PFSK-1 (cell line): ENCODE results near the gene MR1.

Source experiments
- POLR2AphosphoS5 ChIP-seq: IDR thresholded peaks from 2 replicates; pipeline ENCODE4 v1.6.1; 2012; ENCODE audit warnings: low read depth, mild to moderate bottlenecking, control low read depth, low read length, moderate library complexity
- SIN3A ChIP-seq: IDR thresholded peaks from 2 replicates; pipeline ENCODE4 v1.6.1; 2012; ENCODE audit warnings: mild to moderate bottlenecking, low read length, moderate library complexity, borderline replicate concordance; ENCODE audit not compliant: insufficient read depth
- TAF1 ChIP-seq: IDR thresholded peaks from 2 replicates; pipeline ENCODE4 v1.6.1; 2012; ENCODE audit warnings: low read length, control low read depth, borderline replicate concordance; ENCODE audit not compliant: insufficient read depth
- TF ChIP-seq, protein P1 (sequence below), 2 experiments: IDR thresholded peaks; 2 replicates each; pipeline versions ENCODE4 v1.6.1 to v1.8.0; 2011 to 2012; ENCODE audit warnings: low read depth in 2 of 2, low read length in 2 of 2, control low read depth in 1 of 2, inconsistent platforms in 1 of 2, mild to moderate bottlenecking in 1 of 2, moderate library complexity in 1 of 2; ENCODE audit not compliant: insufficient read depth in 1 of 2

DNA sequence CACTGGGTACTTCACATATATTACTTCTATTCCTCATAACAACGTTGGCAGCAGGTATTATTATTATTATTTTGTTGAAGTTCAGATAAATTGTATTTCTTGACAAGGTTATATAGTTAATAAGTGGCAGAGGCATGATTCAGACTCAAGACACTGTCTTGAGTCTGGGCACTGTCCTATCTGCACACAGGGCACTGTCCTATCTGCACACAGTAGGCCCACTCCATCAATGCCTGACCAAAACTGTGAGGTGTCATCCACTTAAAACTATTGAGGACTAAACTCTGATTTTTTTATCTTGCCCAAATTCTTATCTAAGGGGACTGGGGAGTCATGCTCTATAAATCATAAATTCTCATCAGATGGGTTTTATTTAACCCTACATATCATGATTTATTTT, 30.9 kb downstream of the MR1 start:
- TF ChIP-seq SIN3A (no peak), POLR2AphosphoS5 (no peak), TAF1 (no peak)
- TF ChIP-seq, protein P1, sequence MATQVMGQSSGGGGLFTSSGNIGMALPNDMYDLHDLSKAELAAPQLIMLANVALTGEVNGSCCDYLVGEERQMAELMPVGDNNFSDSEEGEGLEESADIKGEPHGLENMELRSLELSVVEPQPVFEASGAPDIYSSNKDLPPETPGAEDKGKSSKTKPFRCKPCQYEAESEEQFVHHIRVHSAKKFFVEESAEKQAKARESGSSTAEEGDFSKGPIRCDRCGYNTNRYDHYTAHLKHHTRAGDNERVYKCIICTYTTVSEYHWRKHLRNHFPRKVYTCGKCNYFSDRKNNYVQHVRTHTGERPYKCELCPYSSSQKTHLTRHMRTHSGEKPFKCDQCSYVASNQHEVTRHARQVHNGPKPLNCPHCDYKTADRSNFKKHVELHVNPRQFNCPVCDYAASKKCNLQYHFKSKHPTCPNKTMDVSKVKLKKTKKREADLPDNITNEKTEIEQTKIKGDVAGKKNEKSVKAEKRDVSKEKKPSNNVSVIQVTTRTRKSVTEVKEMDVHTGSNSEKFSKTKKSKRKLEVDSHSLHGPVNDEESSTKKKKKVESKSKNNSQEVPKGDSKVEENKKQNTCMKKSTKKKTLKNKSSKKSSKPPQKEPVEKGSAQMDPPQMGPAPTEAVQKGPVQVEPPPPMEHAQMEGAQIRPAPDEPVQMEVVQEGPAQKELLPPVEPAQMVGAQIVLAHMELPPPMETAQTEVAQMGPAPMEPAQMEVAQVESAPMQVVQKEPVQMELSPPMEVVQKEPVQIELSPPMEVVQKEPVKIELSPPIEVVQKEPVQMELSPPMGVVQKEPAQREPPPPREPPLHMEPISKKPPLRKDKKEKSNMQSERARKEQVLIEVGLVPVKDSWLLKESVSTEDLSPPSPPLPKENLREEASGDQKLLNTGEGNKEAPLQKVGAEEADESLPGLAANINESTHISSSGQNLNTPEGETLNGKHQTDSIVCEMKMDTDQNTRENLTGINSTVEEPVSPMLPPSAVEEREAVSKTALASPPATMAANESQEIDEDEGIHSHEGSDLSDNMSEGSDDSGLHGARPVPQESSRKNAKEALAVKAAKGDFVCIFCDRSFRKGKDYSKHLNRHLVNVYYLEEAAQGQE (IDR thresholded peaks at IDR 0.05; ENCODE audit: insufficient read depth in 1 of 2, low read depth in 2 of 2, low read length in 2 of 2) = no peak
